Fibroblast of lung (primary cell): ENCODE results near the gene SIGLEC9.

Source experiments
- CTCF ChIP-seq, 2 donors: IDR thresholded peaks in 1 of 2; conservative IDR thresholded peaks in 1 of 2; 1 replicate in 1 of 2; 2 replicates in 1 of 2; pipeline ENCODE4 v1.5.1; 2011 to 2012; ENCODE audit warnings: low read length in 2 of 2, control low read depth in 1 of 2, inconsistent platforms in 1 of 2, low read depth in 1 of 2, mild to moderate bottlenecking in 1 of 2
- EZH2 ChIP-seq: IDR thresholded peaks from 2 replicates; pipeline ENCODE4 v1.5.1; 2012; ENCODE audit warnings: low read length, control low read depth, mild to moderate bottlenecking; ENCODE audit errors: missing control alignments

- TF ChIP-seq CTCF (conservative IDR thresholded peaks at IDR 0.05 in 1 of 2, IDR thresholded peaks at IDR 0.05 in 1 of 2; ENCODE audit: low read depth in 1 of 2, low read length in 2 of 2): no peak
- TF ChIP-seq EZH2: no peak
These were observed 2.4 kb upstream of the SIGLEC9 start for GRCh38 chr19:51122112-51122981.
